22Rv1 (cell line): ENCODE results near the gene DNHD1.

Experiments
- CTCF ChIP-seq: fragments of 450-650 bp; IDR thresholded peaks from 2 replicates; pipeline ENCODE4 v1.5.1; 2017; ENCODE audit warnings: mild to moderate bottlenecking
- ZFX ChIP-seq: fragments of 450-650 bp; IDR thresholded peaks from 2 replicates; pipeline ENCODE4 v1.6.1; 2017; ENCODE audit warnings: antibody characterized with exemption, borderline replicate concordance

GRCh38 chr11:6618117-6619003 is 121.3 kb downstream of the DNHD1 start:
- no peak for TF ChIP-seq CTCF
- no peak for TF ChIP-seq ZFX
